ENCODE results near the gene EPB41L3. TPM values are rescaled to one million over a fixed set of nuclear protein-coding genes. Genes with fewer than 3 reads are reported as not detected.

EPB41L3 gene
- total RNA-seq, 1 experiment from 2014 or later, result 0.34 TPM

DNA sequence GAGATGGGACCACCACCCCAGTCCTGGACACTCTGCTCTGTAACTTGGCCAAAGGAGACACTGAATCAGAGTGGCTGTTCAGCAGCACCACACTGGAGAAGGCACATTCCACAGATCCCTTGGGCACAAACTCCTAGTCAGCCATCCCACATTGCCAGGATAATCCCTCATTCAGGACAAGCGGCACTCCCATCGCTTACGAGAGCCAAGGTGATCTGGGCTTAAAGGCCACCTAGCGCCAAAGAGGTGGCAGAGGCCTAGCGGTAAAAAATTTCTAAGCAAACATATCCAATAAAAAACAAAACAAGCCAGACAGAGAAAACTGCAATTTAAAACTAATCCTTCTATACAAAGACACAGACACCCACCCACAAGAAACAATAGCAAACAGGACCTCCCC is 62.2 kb downstream of the EPB41L3 start:
- intact Hi-C loops (cut with micrococcal nuclease), result no loop called here
- Histone ChIP-seq H3K27ac (ENCODE audit: low read depth, low read length) (no peak overlapping the region), H3K9ac (ENCODE audit: low read length) (no peak overlapping the region), H2AFZ (ENCODE audit: low read depth, low read length, poor library complexity, severe bottlenecking) (no peak overlapping the region), H3K27me3 (ENCODE audit: insufficient read depth, low read length) (no peaks in the 10 kb centered on the region), H3K4me1 (ENCODE audit: control insufficient read depth in 1 of 2, insufficient read depth in 2 of 2, low read length in 2 of 2) (no peaks in the 10 kb centered on the region), H3K4me3 (replicated peaks in 1 of 2; ENCODE audit: low read depth in 1 of 2, low read length in 2 of 2) (no peak overlapping the region), H3K4me2 (ENCODE audit: low read length) (no peak overlapping the region), H3K79me2 (ENCODE audit: insufficient read depth, low read length) (no peaks in the 10 kb centered on the region), H3K9me2 (ENCODE audit: insufficient read depth) (no peaks in the 10 kb centered on the region), H4K20me1 (ENCODE audit: insufficient read depth) (no peaks in the 10 kb centered on the region), H3K36me3 (ENCODE audit: control insufficient read depth in 1 of 2, insufficient read depth in 2 of 2, low read length in 2 of 2) (no peaks in the 10 kb centered on the region; a peak in 1 of 4 replicates), H3K9me3 (ENCODE audit: control insufficient read depth in 1 of 2, insufficient read depth in 1 of 2, low read depth in 1 of 2, low read length in 2 of 2) (peaks cover 12 to 21% of the 10 kb centered on the region in 2 experiments; a peak in 3 of 4 replicates)
- no peak for ATAC-seq
- ChIA-PET POLR2A (no interaction called here), CTCF (no interaction called here), RAD21 (ENCODE audit: low non-redundant PET in 1 of 2, low total read pairs in 2 of 2, uncharacterized antibody in 2 of 2, unreplicated experiment in 2 of 2) (no interaction called here)
- TF ChIP-seq EZH2phosphoT487 (IDR thresholded peaks at IDR 0.05; ENCODE audit: borderline replicate concordance), result no peak
- TF ChIP-seq JUND (IDR thresholded peaks at IDR 0.05), result no peak
- TF ChIP-seq, protein P1, sequence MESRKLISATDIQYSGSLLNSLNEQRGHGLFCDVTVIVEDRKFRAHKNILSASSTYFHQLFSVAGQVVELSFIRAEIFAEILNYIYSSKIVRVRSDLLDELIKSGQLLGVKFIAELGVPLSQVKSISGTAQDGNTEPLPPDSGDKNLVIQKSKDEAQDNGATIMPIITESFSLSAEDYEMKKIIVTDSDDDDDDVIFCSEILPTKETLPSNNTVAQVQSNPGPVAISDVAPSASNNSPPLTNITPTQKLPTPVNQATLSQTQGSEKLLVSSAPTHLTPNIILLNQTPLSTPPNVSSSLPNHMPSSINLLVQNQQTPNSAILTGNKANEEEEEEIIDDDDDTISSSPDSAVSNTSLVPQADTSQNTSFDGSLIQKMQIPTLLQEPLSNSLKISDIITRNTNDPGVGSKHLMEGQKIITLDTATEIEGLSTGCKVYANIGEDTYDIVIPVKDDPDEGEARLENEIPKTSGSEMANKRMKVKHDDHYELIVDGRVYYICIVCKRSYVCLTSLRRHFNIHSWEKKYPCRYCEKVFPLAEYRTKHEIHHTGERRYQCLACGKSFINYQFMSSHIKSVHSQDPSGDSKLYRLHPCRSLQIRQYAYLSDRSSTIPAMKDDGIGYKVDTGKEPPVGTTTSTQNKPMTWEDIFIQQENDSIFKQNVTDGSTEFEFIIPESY (IDR thresholded peaks at IDR 0.05; ENCODE audit: extremely low read depth, insufficient replicate concordance, low read length), result no peak
- no peak for TF ChIP-seq CEBPB (IDR thresholded peaks at IDR 0.05; ENCODE audit: low read depth)
- TF ChIP-seq SIN3A (IDR thresholded peaks at IDR 0.05; ENCODE audit: low read depth), result no peak
- TF ChIP-seq POLR2AphosphoS5 (IDR thresholded peaks at IDR 0.05; ENCODE audit: low read depth, low read length), result no peak
- no peak for TF ChIP-seq FOSL1 (IDR thresholded peaks at IDR 0.05; ENCODE audit: low read depth)
- TF ChIP-seq TCF7L2 (IDR thresholded peaks at IDR 0.05; ENCODE audit: borderline replicate concordance, extremely low read depth, insufficient read depth, insufficient read length), result no peak
- TF ChIP-seq, protein P2, sequence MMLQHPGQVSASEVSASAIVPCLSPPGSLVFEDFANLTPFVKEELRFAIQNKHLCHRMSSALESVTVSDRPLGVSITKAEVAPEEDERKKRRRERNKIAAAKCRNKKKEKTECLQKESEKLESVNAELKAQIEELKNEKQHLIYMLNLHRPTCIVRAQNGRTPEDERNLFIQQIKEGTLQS (IDR thresholded peaks at IDR 0.05), result no peak
- TF ChIP-seq ZNF274 (IDR thresholded peaks at IDR 0.05; ENCODE audit: low read depth, low read length), result no peak
- TF ChIP-seq, protein P3, sequence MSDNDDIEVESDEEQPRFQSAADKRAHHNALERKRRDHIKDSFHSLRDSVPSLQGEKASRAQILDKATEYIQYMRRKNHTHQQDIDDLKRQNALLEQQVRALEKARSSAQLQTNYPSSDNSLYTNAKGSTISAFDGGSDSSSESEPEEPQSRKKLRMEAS (IDR thresholded peaks at IDR 0.05), result no peak
- TF ChIP-seq RAD21 (IDR thresholded peaks at IDR 0.05; ENCODE audit: low read depth), result no peak
- TF ChIP-seq SP1 (IDR thresholded peaks at IDR 0.05; ENCODE audit: low read depth), result no peak
- no TSS peak for BruUV-seq (replicated peaks)
- DNase-seq (ENCODE audit: low read depth, low spot score), result no peak

All from HCT116 (cell line).